SH-SY5Y (cell line): ENCODE results near the gene SPATA33.

Source experiments
- GATA2 ChIP-seq: IDR thresholded peaks from 2 replicates; pipeline ENCODE4 v1.6.1; 2011; ENCODE audit warnings: mild to moderate bottlenecking, low read depth, low read length
- GATA3 ChIP-seq: IDR thresholded peaks from 2 replicates; pipeline ENCODE4 v1.6.1; 2011; ENCODE audit warnings: low read depth, mild to moderate bottlenecking, low read length, moderate library complexity

The SPATA33 gene

GRCh38 chr16:89670496-89671431 lies 13.1 kb downstream of the SPATA33 start:
- TF ChIP-seq GATA3 (no peak), GATA2 (no peak)

GRCh38 chr16:89672177-89672941 lies 14.7 kb downstream of the SPATA33 start:
- no peak for TF ChIP-seq GATA3
- TF ChIP-seq GATA2, result no peak

GRCh38 chr16:89678258-89678657 lies 20.6 kb downstream of the SPATA33 start:
- TF ChIP-seq GATA2 (no peak), GATA3 (no peak)

DNA sequence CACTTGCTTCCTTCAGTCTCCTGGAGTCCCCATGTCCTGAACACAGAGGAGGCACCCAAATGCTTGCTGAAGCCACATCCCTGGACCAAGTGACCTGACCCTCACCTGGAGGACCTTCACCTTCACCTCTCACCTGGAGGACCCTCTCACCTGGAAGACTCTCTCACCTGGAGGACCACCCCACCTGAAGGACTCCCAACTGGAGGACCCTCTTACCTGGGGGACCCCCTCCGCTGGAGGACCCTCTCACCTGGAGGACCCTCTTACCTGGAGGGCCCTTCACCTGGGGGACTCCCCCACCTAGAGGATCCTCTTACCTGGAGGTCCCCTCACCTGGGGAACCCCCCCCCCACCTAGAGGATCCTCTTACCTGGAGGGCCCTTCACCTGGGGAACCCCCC lies 28.3 kb downstream of the SPATA33 start:
- no peak for TF ChIP-seq GATA3
- no peak for TF ChIP-seq GATA2

GRCh38 chr16:89686520-89687091 lies 29.0 kb downstream of the SPATA33 start, which contains the start of gene CDK10:
Gene CDK10, plus strand, starts transcription at chr16:89686689. Its CDS starts 22 bp downstream, at chr16:89686711.
- TF ChIP-seq GATA2 (no peak; the same call in 1 of the 2 replicates), GATA3 (no peak)

- no peak for TF ChIP-seq GATA2
- no peak for TF ChIP-seq GATA3
These were observed 29.7 kb downstream of the SPATA33 start for GRCh38 chr16:89687092-89687940.

GRCh38 chr16:89688395-89688794 lies 30.8 kb downstream of the SPATA33 start:
- no peak for TF ChIP-seq GATA2

DNA sequence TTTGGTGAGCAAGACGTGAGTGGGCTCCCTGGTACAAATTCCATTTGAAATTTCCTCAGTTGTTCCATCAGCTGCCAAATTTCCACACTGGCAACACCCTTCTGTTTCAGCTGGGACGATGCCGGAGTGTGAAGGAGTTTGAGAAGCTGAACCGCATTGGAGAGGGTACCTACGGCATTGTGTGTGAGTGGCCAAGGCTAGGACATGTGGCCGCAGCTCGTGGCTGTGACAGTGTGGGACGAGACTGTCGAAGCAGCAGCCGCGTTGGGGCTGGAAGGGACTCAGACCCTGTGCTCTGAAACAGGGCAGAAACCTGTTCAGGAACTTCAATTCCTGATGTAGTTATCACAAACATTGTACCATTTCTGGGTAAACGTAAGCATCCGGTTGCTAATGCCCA lies 31.5 kb downstream of the SPATA33 start:
- TF ChIP-seq GATA2, result no peak
- no peak for TF ChIP-seq GATA3

DNA sequence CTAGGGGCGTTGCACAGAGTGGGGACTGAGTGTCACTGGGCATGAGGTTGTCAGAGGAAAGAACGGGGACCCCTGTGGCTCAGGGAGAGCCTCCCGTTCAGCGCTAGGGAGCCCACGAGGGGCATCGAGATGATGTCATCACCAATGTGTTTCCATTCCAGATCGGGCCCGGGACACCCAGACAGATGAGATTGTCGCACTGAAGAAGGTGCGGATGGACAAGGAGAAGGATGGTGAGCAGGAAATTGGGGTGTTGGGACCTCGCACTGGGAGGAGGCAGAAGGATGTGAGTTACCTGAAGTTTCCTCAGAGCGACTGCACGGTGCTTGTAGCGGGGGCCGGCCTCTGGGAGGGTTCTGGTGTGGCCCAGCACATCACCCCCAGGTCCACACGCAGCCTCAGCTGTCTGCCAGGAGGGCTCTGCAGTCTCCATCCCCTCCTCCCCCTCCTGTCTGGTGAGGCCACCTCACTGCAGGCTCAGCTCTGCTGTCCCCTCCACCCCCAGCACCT lies 32.8 kb downstream of the SPATA33 start:
- TF ChIP-seq GATA2, result no peak
- TF ChIP-seq GATA3, result no peak

GRCh38 chr16:89691231-89691985 lies 33.8 kb downstream of the SPATA33 start:
- TF ChIP-seq GATA3 (no peak), GATA2 (no peak)

- no peak for TF ChIP-seq GATA3
- TF ChIP-seq GATA2, result no peak
These were observed 34.4 kb downstream of the SPATA33 start for GRCh38 chr16:89691986-89692569.

DNA sequence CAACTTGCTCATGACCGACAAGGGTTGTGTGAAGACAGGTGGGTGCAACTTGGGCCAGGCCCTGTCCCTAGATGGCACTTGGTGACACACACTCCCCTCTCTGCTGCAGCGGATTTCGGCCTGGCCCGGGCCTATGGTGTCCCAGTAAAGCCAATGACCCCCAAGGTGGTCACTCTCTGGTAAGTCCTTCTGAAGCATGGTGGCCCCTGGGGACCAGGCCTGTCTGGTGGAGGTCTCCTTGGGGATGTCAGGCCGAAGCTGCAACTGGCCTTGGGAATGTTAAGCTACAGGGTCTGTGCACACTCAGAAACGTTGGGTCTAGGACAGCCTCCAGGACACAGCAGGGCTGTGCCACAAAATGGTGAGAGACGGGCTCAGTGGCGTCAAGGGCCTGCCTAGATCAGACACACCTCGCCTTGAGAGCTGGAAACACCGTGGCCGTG lies 35.7 kb downstream of the SPATA33 start:
- TF ChIP-seq GATA2 (no peak), GATA3 (no peak)
